ENCODE measurements around the gene LRRC4C. TPM values are rescaled to one million over a fixed set of nuclear protein-coding genes. Genes with fewer than 3 reads are reported as not detected.

The LRRC4C gene
- total RNA-seq, 1 donor from 2014 or later = 14.0 TPM

DNA sequence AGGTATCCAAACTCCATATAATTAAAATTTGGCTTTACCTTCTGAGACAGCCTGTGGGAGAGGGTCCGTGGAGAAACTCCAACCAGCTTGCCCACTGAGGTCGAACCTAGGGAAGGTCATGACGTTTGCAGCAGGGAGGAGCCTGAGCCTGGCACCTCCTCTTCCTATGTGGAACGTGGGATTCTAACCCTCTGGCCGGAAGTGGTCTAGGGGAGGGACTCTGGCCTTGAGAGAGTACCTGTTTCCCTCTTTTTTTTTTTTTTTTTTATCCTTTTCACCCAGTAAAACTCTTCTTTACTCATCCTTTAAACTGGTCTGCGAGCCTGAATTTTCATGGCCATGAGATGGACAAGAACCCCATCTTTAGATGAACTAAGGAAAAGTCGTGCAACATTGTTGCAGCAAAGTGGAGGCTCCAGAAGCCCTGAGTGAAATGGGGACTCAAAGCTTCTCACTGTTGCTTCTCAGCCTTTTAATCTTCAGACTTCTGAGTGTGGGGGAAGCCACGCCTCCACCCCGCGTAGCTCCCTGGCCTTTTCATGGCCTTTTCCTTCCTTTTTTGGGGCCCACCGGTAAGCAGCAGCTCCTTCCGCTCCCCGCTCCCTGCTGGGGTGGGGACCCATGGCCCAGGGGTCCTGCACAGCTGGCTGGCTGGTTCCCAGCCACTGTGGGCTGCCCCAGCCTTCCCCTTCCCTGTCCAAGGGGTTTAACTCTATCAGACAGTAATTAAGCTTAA, 1359.9 kb downstream of the LRRC4C start:
- DNase-seq (ENCODE audit: extremely low spot score, unreplicated experiment) = no peak
- Mint-ChIP-seq H3K36me3 (no peaks in the 10 kb centered on the region), H3K9me3 (peaks cover 4% of the 10 kb centered on the region)

GRCh38 chr11:40095446-40095845, 1364.0 kb downstream of the LRRC4C start:
- TF ChIP-seq, protein P1, sequence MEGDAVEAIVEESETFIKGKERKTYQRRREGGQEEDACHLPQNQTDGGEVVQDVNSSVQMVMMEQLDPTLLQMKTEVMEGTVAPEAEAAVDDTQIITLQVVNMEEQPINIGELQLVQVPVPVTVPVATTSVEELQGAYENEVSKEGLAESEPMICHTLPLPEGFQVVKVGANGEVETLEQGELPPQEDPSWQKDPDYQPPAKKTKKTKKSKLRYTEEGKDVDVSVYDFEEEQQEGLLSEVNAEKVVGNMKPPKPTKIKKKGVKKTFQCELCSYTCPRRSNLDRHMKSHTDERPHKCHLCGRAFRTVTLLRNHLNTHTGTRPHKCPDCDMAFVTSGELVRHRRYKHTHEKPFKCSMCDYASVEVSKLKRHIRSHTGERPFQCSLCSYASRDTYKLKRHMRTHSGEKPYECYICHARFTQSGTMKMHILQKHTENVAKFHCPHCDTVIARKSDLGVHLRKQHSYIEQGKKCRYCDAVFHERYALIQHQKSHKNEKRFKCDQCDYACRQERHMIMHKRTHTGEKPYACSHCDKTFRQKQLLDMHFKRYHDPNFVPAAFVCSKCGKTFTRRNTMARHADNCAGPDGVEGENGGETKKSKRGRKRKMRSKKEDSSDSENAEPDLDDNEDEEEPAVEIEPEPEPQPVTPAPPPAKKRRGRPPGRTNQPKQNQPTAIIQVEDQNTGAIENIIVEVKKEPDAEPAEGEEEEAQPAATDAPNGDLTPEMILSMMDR (conservative IDR thresholded peaks at IDR 0.05) = no peak
- Mint-ChIP-seq H3K9me3 (no peaks in the 10 kb centered on the region), H3K4me1 (ENCODE audit: unreplicated experiment) (no peaks in the 10 kb centered on the region), H3K27ac (no peak overlapping the region), H3K27me3 (no peaks in the 10 kb centered on the region), H3K36me3 (no peaks in the 10 kb centered on the region), H3K4me3 (no peak overlapping the region)
- DNase-seq (ENCODE audit: extremely low spot score, unreplicated experiment) = no peak

More for the DNA sequence above, 1359.9 kb downstream of the LRRC4C start:
- TF ChIP-seq, protein P1 (conservative IDR thresholded peaks at IDR 0.05) = no peak
- Mint-ChIP-seq H3K27ac (no peak overlapping the region), H3K27me3 (no peaks in the 10 kb centered on the region), H3K4me1 (ENCODE audit: unreplicated experiment) (no peaks in the 10 kb centered on the region), H3K4me3 (no peak overlapping the region)

DNA sequence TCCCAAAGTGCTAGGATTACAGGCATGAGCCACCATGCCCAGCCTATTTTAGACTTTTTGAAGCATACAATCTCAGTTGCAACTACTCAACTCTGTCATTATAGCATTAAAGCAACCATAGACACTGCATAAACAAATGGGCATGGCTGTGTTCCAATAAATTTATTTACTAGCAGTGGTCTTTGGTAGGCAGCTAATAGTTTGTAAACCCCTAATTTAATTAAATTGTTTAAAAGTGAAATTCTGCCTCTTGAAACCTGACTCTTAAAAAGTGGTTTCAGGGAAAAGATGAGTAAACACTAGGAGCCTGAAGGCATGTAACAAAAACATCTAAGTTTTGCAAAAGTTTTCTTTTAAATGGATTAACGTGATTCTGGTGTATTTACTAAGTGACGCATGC, 1364.5 kb downstream of the LRRC4C start:
- Mint-ChIP-seq H3K4me3 (no peak overlapping the region), H3K36me3 (no peaks in the 10 kb centered on the region), H3K4me1 (ENCODE audit: unreplicated experiment) (no peaks in the 10 kb centered on the region), H3K27ac (no peak overlapping the region), H3K27me3 (no peaks in the 10 kb centered on the region), H3K9me3 (no peaks in the 10 kb centered on the region)
- TF ChIP-seq, protein P1 (conservative IDR thresholded peaks at IDR 0.05) = no peak
- no peak for DNase-seq (ENCODE audit: extremely low spot score, unreplicated experiment)

- Mint-ChIP-seq H3K9me3 (no peaks in the 10 kb centered on the region), H3K4me3 (no peak overlapping the region), H3K27ac (no peak overlapping the region), H3K27me3 (no peaks in the 10 kb centered on the region), H3K4me1 (ENCODE audit: unreplicated experiment) (no peaks in the 10 kb centered on the region), H3K36me3 (no peaks in the 10 kb centered on the region)
- TF ChIP-seq, protein P1 (conservative IDR thresholded peaks at IDR 0.05) = no peak
- no peak for DNase-seq (ENCODE audit: extremely low spot score, unreplicated experiment)
Measured at GRCh38 chr11:40080434-40080833, 1379.0 kb downstream of the LRRC4C start.
